HCT116 (cell line): Measurements from ENCODE around the gene NMNAT3. TPM values are rescaled to one million over a fixed set of nuclear protein-coding genes. Genes with fewer than 3 reads are reported as not detected.

Source experiments
- ATAC-seq: fragments of 200-7000 bp; cut with Tn5 transposase; 2 replicates; pipeline ENCODE4 v1.9.1; 2020; ENCODE audit warnings: mild to moderate bottlenecking, moderate library complexity
- BruUV-seq: library from RNA; stranded (reverse); fragments of 400-500 nt; replicated peaks from 2 replicates; lab custom pipeline; 2021; lab: Mats Ljungman, UMichigan
- CTCF ChIA-PET: fragments of 300-600 bp; sonication (Branson Sonifier 250); formaldehyde crosslinking; loops from one replicate; lab custom pipeline; 2021; ENCODE audit warnings: antibody characterized with exemption; lab: Charles Lee
- POLR2A ChIA-PET: fragments of 300-600, 350-600 bp; sonication (Branson Sonifier 250); formaldehyde crosslinking; loops from one replicate; lab custom pipeline; 2021; ENCODE audit warnings: antibody characterized with exemption; lab: Charles Lee
- RAD21 ChIA-PET, 2 experiments: fragments of 300-600 bp; sonication (Branson Sonifier 250); formaldehyde crosslinking; loops; one replicate each; lab custom pipeline; 2023; ENCODE audit warnings: low total read pairs in 2 of 2; ENCODE audit not compliant: uncharacterized antibody in 2 of 2, unreplicated experiment in 2 of 2, low non-redundant PET in 1 of 2; lab: Charles Lee
- DNase-seq: peaks from one replicate; pipeline ENCODE4 v3.0.0-alpha.2; 2010; ENCODE audit warnings: low read depth, low spot score
- H2AFZ ChIP-seq: fragments of 200-600 bp; shearing (Covaris generic), sonication (generic); 2 replicates; pipeline ENCODE4 v1.6.1; 2017; ENCODE audit warnings: low read depth, mixed run types, mixed read lengths, antibody characterized with exemption, low read length; ENCODE audit not compliant: poor library complexity, severe bottlenecking
- H3K27ac ChIP-seq: 2 replicates; pipeline ENCODE4 v1.5.1; 2012; ENCODE audit warnings: low read depth, low read length
- H3K27me3 ChIP-seq: fragments of 200-600 bp; sonication (generic); 2 replicates; pipeline ENCODE4 v1.6.1; 2016; ENCODE audit warnings: mixed run types, low read length, mixed read lengths; ENCODE audit not compliant: insufficient read depth
- H3K36me3 ChIP-seq, 2 experiments: fragments of 200-500 bp in 1 of 2; fragments of 200-600 bp in 1 of 2; sonication (Bioruptor generic) in 1 of 2; sonication (generic) in 1 of 2; 2 replicates each; pipeline versions ENCODE4 v1.5.1 to v1.6.1; 2014 to 2016; ENCODE audit warnings: low read length in 2 of 2, inconsistent platforms in 1 of 2, mixed read lengths in 1 of 2, mixed run types in 1 of 2; ENCODE audit not compliant: insufficient read depth in 2 of 2, control insufficient read depth in 1 of 2
- H3K4me1 ChIP-seq, 2 experiments: fragments of 200-600 bp in 1 of 2; sonication (generic) in 1 of 2; 2 replicates each; pipeline versions ENCODE4 v1.5.1 to v1.6.1; 2012 to 2017; ENCODE audit warnings: low read length in 2 of 2, inconsistent platforms in 1 of 2, mild to moderate bottlenecking in 1 of 2, mixed read lengths in 1 of 2, mixed run types in 1 of 2, moderate library complexity in 1 of 2; ENCODE audit not compliant: insufficient read depth in 2 of 2, control insufficient read depth in 1 of 2
- H3K4me2 ChIP-seq: fragments of 200-600 bp; sonication (generic); 2 replicates; pipeline ENCODE4 v1.6.1; 2017; ENCODE audit warnings: mixed run types, low read length, mixed read lengths
- H3K4me3 ChIP-seq, 2 experiments: fragments of 200-600 bp in 1 of 2; sonication (generic) in 1 of 2; replicated peaks in 1 of 2; 2 replicates each; pipeline ENCODE4 v1.5.1; 2011 to 2016; ENCODE audit warnings: low read length in 2 of 2, control low read depth in 1 of 2, low read depth in 1 of 2, mild to moderate bottlenecking in 1 of 2, mixed read lengths in 1 of 2, mixed run types in 1 of 2
- H3K79me2 ChIP-seq: fragments of 200-600 bp; sonication (generic); 2 replicates; pipeline ENCODE4 v1.6.1; 2017; ENCODE audit warnings: mild to moderate bottlenecking, mixed run types, low read length, moderate library complexity, mixed read lengths; ENCODE audit not compliant: insufficient read depth
- H3K9ac ChIP-seq: fragments of 200-600 bp; sonication (generic); 2 replicates; pipeline ENCODE4 v1.6.1; 2016; ENCODE audit warnings: low read length, mixed read lengths
- H3K9me2 ChIP-seq: fragments of 200-600 bp; sonication (generic), shearing (Covaris generic); 2 replicates; pipeline ENCODE4 v1.6.1; 2017; ENCODE audit warnings: mixed run types, mild to moderate bottlenecking, moderate library complexity; ENCODE audit not compliant: insufficient read depth
- H3K9me3 ChIP-seq, 2 experiments: fragments of 200-500 bp in 1 of 2; fragments of 200-600 bp in 1 of 2; sonication (Bioruptor generic) in 1 of 2; sonication (generic) in 1 of 2; 2 replicates each; pipeline ENCODE4 v1.6.1; 2014 to 2017; ENCODE audit warnings: low read length in 2 of 2, mixed read lengths in 2 of 2, inconsistent platforms in 1 of 2, low read depth in 1 of 2, mild to moderate bottlenecking in 1 of 2, mixed run types in 1 of 2, moderate library complexity in 1 of 2; ENCODE audit not compliant: control insufficient read depth in 1 of 2, insufficient read depth in 1 of 2
- H4K20me1 ChIP-seq: fragments of 200-600 bp; sonication (generic), shearing (Covaris generic); 2 replicates; pipeline ENCODE4 v1.6.1; 2017; ENCODE audit warnings: mixed run types, mild to moderate bottlenecking, moderate library complexity; ENCODE audit not compliant: insufficient read depth
- POLR2AphosphoS5 ChIP-seq: IDR thresholded peaks from 2 replicates; pipeline ENCODE4 v1.6.1; 2011; ENCODE audit warnings: mild to moderate bottlenecking, low read depth, low read length, moderate library complexity
- YY1 ChIP-seq: IDR thresholded peaks from 2 replicates; pipeline ENCODE4 v1.6.1; 2011; ENCODE audit warnings: low read length, low read depth, moderate library complexity, mild to moderate bottlenecking; ENCODE audit not compliant: insufficient replicate concordance; ENCODE audit errors: extremely low read depth
- ZFX ChIP-seq: fragments of 450-650 bp; IDR thresholded peaks from 2 replicates; pipeline ENCODE4 v1.6.1; 2017
- ZNF274 ChIP-seq: fragments of 200-500 bp; sonication (Bioruptor generic); IDR thresholded peaks from 2 replicates; pipeline ENCODE4 v1.6.1; 2014; ENCODE audit warnings: mild to moderate bottlenecking, low read depth, low read length, inconsistent platforms
- intact Hi-C: fragments of 100-400 bp; cut with micrococcal nuclease; formaldehyde crosslinking; loops from 2 replicates; pipeline ENCODE4 v1.10.0; 2022
- total RNA-seq: library from RNA; stranded (reverse); gene quantifications from one replicate; pipeline ENCODE4 v1.2.1, GENCODE V29; 2021; ENCODE audit not compliant: unreplicated experiment
- TF ChIP-seq, protein P1 (sequence below): IDR thresholded peaks from 2 replicates; pipeline ENCODE4 v1.6.1; 2011; ENCODE audit warnings: mild to moderate bottlenecking, low read length, moderate library complexity; ENCODE audit not compliant: insufficient replicate concordance; ENCODE audit errors: extremely low read depth

Gene NMNAT3
- total RNA-seq, 1 experiment from 2014 or later = 5.7 TPM

DNA sequence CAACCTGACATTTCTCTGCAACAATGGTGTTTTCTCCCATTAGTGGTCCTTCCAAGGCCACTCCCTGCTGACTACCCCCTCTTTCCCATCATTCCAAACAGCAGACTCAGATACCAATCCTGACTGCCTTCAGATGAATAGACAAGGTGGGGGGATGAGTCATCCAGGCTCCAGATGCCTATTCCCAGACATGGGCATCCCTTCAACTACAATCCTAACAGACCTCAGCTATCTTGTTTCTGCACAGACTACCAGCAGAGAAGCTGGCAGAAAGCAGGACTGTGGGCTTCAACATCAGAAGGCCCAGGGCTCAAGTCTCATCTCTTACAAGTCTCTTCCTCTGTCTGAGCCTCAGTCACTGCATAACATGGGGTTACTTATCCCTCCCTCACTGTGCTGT is 140.4 kb downstream of the NMNAT3 start:
- Histone ChIP-seq H3K27ac (peak overlapping the region; percentile 45; the same call in 1 of the 2 replicates), H3K9ac (peak overlapping the region; percentile 77), H3K27me3 (no peaks in the 10 kb centered on the region), H2AFZ (no peak overlapping the region), H3K4me3 (peak overlapping the region; percentile 73 to 90), H3K4me2 (peak overlapping the region; percentile 95), H3K9me3 (no peaks in the 10 kb centered on the region)
- BruUV-seq = no TSS peak
- POLR2A ChIA-PET = no interaction called here
- DNase-seq = peak; percentile 72
- RAD21 ChIA-PET = no interaction called here
- TF ChIP-seq ZNF274 (no peak), YY1 (peak; percentile 47)
- TF ChIP-seq, protein P1, sequence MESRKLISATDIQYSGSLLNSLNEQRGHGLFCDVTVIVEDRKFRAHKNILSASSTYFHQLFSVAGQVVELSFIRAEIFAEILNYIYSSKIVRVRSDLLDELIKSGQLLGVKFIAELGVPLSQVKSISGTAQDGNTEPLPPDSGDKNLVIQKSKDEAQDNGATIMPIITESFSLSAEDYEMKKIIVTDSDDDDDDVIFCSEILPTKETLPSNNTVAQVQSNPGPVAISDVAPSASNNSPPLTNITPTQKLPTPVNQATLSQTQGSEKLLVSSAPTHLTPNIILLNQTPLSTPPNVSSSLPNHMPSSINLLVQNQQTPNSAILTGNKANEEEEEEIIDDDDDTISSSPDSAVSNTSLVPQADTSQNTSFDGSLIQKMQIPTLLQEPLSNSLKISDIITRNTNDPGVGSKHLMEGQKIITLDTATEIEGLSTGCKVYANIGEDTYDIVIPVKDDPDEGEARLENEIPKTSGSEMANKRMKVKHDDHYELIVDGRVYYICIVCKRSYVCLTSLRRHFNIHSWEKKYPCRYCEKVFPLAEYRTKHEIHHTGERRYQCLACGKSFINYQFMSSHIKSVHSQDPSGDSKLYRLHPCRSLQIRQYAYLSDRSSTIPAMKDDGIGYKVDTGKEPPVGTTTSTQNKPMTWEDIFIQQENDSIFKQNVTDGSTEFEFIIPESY = no peak
- TF ChIP-seq, all 23 proteins: peak for 1
- Histone ChIP-seq H3K9me2 (no peaks in the 10 kb centered on the region), H4K20me1 (no peaks in the 10 kb centered on the region), H3K36me3 (no peaks in the 10 kb centered on the region; a peak in 1 of 4 replicates), H3K79me2 (peaks cover 14% of the 10 kb centered on the region; the same call in 1 of the 2 replicates), H3K4me1 (peaks cover 81 to 88% of the 10 kb centered on the region in 2 experiments)
- peak; percentile 33 for ATAC-seq
- intact Hi-C loops = no loop called here
- CTCF ChIA-PET = no interaction called here

DNA sequence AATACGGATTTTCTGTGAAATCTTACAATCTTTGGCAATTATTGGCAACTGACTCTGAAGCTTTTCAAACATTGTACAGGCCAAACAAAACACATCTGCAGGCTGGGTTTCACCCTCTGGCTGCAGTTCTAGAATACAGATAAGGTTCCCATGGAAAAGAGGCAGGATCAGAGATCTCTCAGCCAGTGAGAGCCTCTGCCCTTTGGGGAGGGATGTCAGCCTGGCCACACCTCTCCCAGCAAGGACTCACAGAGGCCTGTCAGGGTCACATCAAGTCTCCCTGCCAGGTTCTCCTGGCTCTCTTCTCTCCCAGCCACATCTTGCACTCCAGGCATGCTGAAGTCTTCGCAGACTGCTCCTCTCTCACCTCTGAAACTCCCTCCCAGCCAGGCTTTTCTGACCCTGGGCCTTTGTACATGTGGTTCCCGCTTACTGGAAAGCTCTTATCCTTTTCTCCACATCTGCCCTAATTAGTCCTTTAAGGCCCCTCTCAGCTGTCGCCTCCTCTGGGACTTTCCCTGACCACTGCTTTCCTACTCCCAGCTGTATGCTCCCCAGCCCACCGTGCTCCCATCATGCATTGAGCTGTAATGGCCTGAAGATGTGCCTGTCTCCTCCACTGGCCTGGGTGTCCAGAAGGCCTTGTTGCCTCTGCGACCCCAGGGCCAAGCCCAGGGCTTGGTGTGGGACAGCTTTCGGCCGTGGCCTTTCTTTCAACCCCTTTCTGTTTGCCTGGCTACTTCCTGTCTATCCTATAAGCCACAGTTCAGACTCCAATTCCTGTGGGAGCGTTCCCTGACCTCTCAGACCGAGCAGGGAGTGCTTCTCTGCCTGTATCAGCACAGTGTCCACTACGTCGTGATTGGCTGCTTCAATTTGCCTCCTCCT is 142.5 kb downstream of the NMNAT3 start:
- ChIA-PET RAD21 (no interaction called here), POLR2A (interaction anchor here (1.2 kb wide), 1 partner anchor 15 kb away, joined by 3 read pairs; no protein-coding TSS in a partner anchor)
- H2AFZ ChIP-seq = no peak overlapping the region

More for the DNA sequence above, 142.5 kb downstream of the NMNAT3 start:
- TF ChIP-seq YY1 = no peak
- TF ChIP-seq POLR2AphosphoS5 = peak; percentile 5; the same call in 1 of the 2 replicates
- 0 out of 2 replicates have a peak, but pooled peaks have one; percentile 14 for TF ChIP-seq ZFX
- Histone ChIP-seq H3K9me2 (no peaks in the 10 kb centered on the region), H3K36me3 (no peaks in the 10 kb centered on the region; a peak in 1 of 4 replicates), H4K20me1 (no peaks in the 10 kb centered on the region), H3K4me2 (peak overlapping the region; percentile 95), H3K27me3 (no peaks in the 10 kb centered on the region), H3K79me2 (peaks cover 19% of the 10 kb centered on the region; the same call in 1 of the 2 replicates), H3K27ac (peak overlapping the region; percentile 81), H3K9me3 (no peaks in the 10 kb centered on the region), H3K4me1 (peaks cover 66 to 67% of the 10 kb centered on the region in 2 experiments), H3K9ac (peak overlapping the region; percentile 38), H3K4me3 (peak overlapping the region in 1 of 2 experiments; percentile 35; a peak in 2 of 4 replicates)
- BruUV-seq = no TSS peak
- DNase-seq (no peak), ATAC-seq (0 out of 2 replicates have a peak, but pooled peaks have one; percentile 9)
- intact Hi-C loops = no loop called here
- CTCF ChIA-PET = interaction anchor here (1.8 to 2.5 kb wide), 2 partner anchors 14 to 27 kb away, joined by 6 to 14 read pairs; no protein-coding TSS in a partner anchor
